ENCODE measurements around the gene PIR. TPM values are rescaled to one million over a fixed set of nuclear protein-coding genes. Genes with fewer than 3 reads are reported as not detected.

The PIR gene
- total and polyA plus RNA-seq, 2 donors = 15.0 to 27.8 TPM

GRCh38 chrX:15469613-15470012 is 23.5 kb downstream of the PIR start:
- WGBS = 94% methylated on average over 1 of the region's 1 CpG
- DNase-seq (ENCODE audit: extremely low spot score) = no peak

GRCh38 chrX:15468036-15468435 is 25.1 kb downstream of the PIR start:
- no peaks in the 10 kb centered on the region for H3K36me3 ChIP-seq (ENCODE audit: insufficient read depth)
- no peaks in the 10 kb centered on the region for H3K4me1 ChIP-seq (ENCODE audit: insufficient read depth)
- no peak overlapping the region for H3K27ac ChIP-seq (ENCODE audit: low read depth)
- DNase-seq (ENCODE audit: extremely low spot score) = no peak
- WGBS = 9% methylated on average over 4 of the region's 4 CpGs
- no peak overlapping the region for H3K4me3 ChIP-seq (ENCODE audit: low read depth, low read length)

More at GRCh38 chrX:15469613-15470012, 23.5 kb downstream of the PIR start:
- no peaks in the 10 kb centered on the region for H3K4me1 ChIP-seq (ENCODE audit: insufficient read depth)
- no peak overlapping the region for H3K27ac ChIP-seq (ENCODE audit: low read depth)
- H3K36me3 ChIP-seq (ENCODE audit: insufficient read depth) = no peaks in the 10 kb centered on the region
- H3K4me3 ChIP-seq (ENCODE audit: low read depth, low read length) = no peak overlapping the region

- Histone ChIP-seq H3K27ac (ENCODE audit: low read depth) (no peak overlapping the region), H3K4me3 (ENCODE audit: low read depth, low read length) (no peak overlapping the region), H3K4me1 (ENCODE audit: insufficient read depth) (no peaks in the 10 kb centered on the region), H3K36me3 (ENCODE audit: insufficient read depth) (no peaks in the 10 kb centered on the region)
- DNase-seq (ENCODE audit: extremely low spot score) = no peak
- 91% methylated on average over 9 of the region's 9 CpGs for WGBS
These were observed 27.1 kb downstream of the PIR start for GRCh38 chrX:15465896-15466651.

- Histone ChIP-seq H3K27ac (ENCODE audit: low read depth) (no peak overlapping the region), H3K4me3 (ENCODE audit: low read depth, low read length) (no peak overlapping the region), H3K4me1 (ENCODE audit: insufficient read depth) (no peaks in the 10 kb centered on the region), H3K36me3 (ENCODE audit: insufficient read depth) (no peaks in the 10 kb centered on the region)
- 50% methylated on average over 4 of the region's 4 CpGs for WGBS
- no peak for DNase-seq (ENCODE audit: extremely low spot score)
These were observed 27.8 kb downstream of the PIR start for GRCh38 chrX:15465347-15465746.

GRCh38 chrX:15464704-15465103 is 28.4 kb downstream of the PIR start:
- no peaks in the 10 kb centered on the region for H3K36me3 ChIP-seq (ENCODE audit: insufficient read depth)
- H3K4me3 ChIP-seq (ENCODE audit: low read depth, low read length) = no peak overlapping the region
- no peaks in the 10 kb centered on the region for H3K4me1 ChIP-seq (ENCODE audit: insufficient read depth)
- no peak overlapping the region for H3K27ac ChIP-seq (ENCODE audit: low read depth)
- no peak for DNase-seq (ENCODE audit: extremely low spot score)

GRCh38 chrX:15451913-15452312 is 41.2 kb downstream of the PIR start:
- H3K4me3 ChIP-seq (ENCODE audit: low read depth, low read length) = no peak overlapping the region
- H3K27ac ChIP-seq (ENCODE audit: low read depth) = no peak overlapping the region
- no peaks in the 10 kb centered on the region for H3K36me3 ChIP-seq (ENCODE audit: insufficient read depth)
- H3K4me1 ChIP-seq (ENCODE audit: insufficient read depth) = no peaks in the 10 kb centered on the region
- WGBS = 56% methylated on average over 1 of the region's 1 CpG
- no peak for DNase-seq (ENCODE audit: extremely low spot score)

- H3K36me3 ChIP-seq (ENCODE audit: insufficient read depth) = no peaks in the 10 kb centered on the region
- no peak overlapping the region for H3K4me3 ChIP-seq (ENCODE audit: low read depth, low read length)
- no peaks in the 10 kb centered on the region for H3K4me1 ChIP-seq (ENCODE audit: insufficient read depth)
- 68% methylated on average over 5 of the region's 5 CpGs for WGBS
- DNase-seq (ENCODE audit: extremely low spot score) = no peak
- no peak overlapping the region for H3K27ac ChIP-seq (ENCODE audit: low read depth)
These were observed 45.0 kb downstream of the PIR start for GRCh38 chrX:15448010-15448639.

GRCh38 chrX:15441464-15441863 is 51.7 kb downstream of the PIR start:
- Histone ChIP-seq H3K4me1 (ENCODE audit: insufficient read depth) (no peaks in the 10 kb centered on the region), H3K36me3 (ENCODE audit: insufficient read depth) (no peaks in the 10 kb centered on the region), H3K27ac (ENCODE audit: low read depth) (no peak overlapping the region), H3K4me3 (ENCODE audit: low read depth, low read length) (no peak overlapping the region)
- 69% methylated on average over 5 of the region's 5 CpGs for WGBS
- no peak for DNase-seq (ENCODE audit: extremely low spot score)

- WGBS = 93% methylated on average over 3 of the region's 3 CpGs
- no peaks in the 10 kb centered on the region for H3K4me1 ChIP-seq (ENCODE audit: insufficient read depth)
- H3K27ac ChIP-seq (ENCODE audit: low read depth) = no peak overlapping the region
- no peak for DNase-seq (ENCODE audit: extremely low spot score)
- no peaks in the 10 kb centered on the region for H3K36me3 ChIP-seq (ENCODE audit: insufficient read depth)
- H3K4me3 ChIP-seq (ENCODE audit: low read depth, low read length) = no peak overlapping the region
These were observed 54.8 kb downstream of the PIR start for GRCh38 chrX:15438332-15438731.

GRCh38 chrX:15437724-15438123 is 55.4 kb downstream of the PIR start:
- Histone ChIP-seq H3K27ac (ENCODE audit: low read depth) (no peak overlapping the region), H3K4me3 (ENCODE audit: low read depth, low read length) (no peak overlapping the region), H3K4me1 (ENCODE audit: insufficient read depth) (no peaks in the 10 kb centered on the region), H3K36me3 (ENCODE audit: insufficient read depth) (no peaks in the 10 kb centered on the region)
- no peak for DNase-seq (ENCODE audit: extremely low spot score)
- 94% methylated on average over 1 of the region's 1 CpG for WGBS

- Histone ChIP-seq H3K4me3 (ENCODE audit: low read depth, low read length) (no peak overlapping the region), H3K36me3 (ENCODE audit: insufficient read depth) (no peaks in the 10 kb centered on the region), H3K4me1 (ENCODE audit: insufficient read depth) (no peaks in the 10 kb centered on the region), H3K27ac (ENCODE audit: low read depth) (no peak overlapping the region)
- DNase-seq (ENCODE audit: extremely low spot score) = no peak
- 45% methylated on average over 2 of the region's 2 CpGs for WGBS
These were observed 57.1 kb downstream of the PIR start for GRCh38 chrX:15435836-15436619.

- H3K36me3 ChIP-seq (ENCODE audit: insufficient read depth) = no peaks in the 10 kb centered on the region
- DNase-seq (ENCODE audit: extremely low spot score) = no peak
- no peaks in the 10 kb centered on the region for H3K4me1 ChIP-seq (ENCODE audit: insufficient read depth)
- no peak overlapping the region for H3K27ac ChIP-seq (ENCODE audit: low read depth)
- 95% methylated on average over 2 of the region's 2 CpGs for WGBS
- no peak overlapping the region for H3K4me3 ChIP-seq (ENCODE audit: low read depth, low read length)
These were observed 58.9 kb downstream of the PIR start for GRCh38 chrX:15434205-15434604.

GRCh38 chrX:15430584-15430983 is 62.5 kb downstream of the PIR start:
- WGBS = 62% methylated on average over 1 of the region's 1 CpG
- DNase-seq (ENCODE audit: extremely low spot score) = no peak
- no peaks in the 10 kb centered on the region for H3K36me3 ChIP-seq (ENCODE audit: insufficient read depth)

GRCh38 chrX:15430076-15430475 is 63.1 kb downstream of the PIR start:
- H3K4me3 ChIP-seq (ENCODE audit: low read depth, low read length) = no peak overlapping the region
- no peaks in the 10 kb centered on the region for H3K4me1 ChIP-seq (ENCODE audit: insufficient read depth)
- H3K36me3 ChIP-seq (ENCODE audit: insufficient read depth) = no peaks in the 10 kb centered on the region
- WGBS = 83% methylated on average over 2 of the region's 2 CpGs
- DNase-seq (ENCODE audit: extremely low spot score) = no peak
- no peak overlapping the region for H3K27ac ChIP-seq (ENCODE audit: low read depth)

More at GRCh38 chrX:15430584-15430983, 62.5 kb downstream of the PIR start:
- no peaks in the 10 kb centered on the region for H3K4me1 ChIP-seq (ENCODE audit: insufficient read depth)
- no peak overlapping the region for H3K4me3 ChIP-seq (ENCODE audit: low read depth, low read length)
- no peak overlapping the region for H3K27ac ChIP-seq (ENCODE audit: low read depth)

All from urinary bladder (tissue), 4 donors.